Endothelial cell of hepatic sinusoid (primary cell): Measurements from ENCODE around the gene ETS1.

Source experiments
- in situ Hi-C: cut with HindIII; loops from 2 replicates; pipeline ENCODE4 v1.10.0; 2017; ENCODE audit warnings: low sequenced_read_pairs

The ETS1 gene

GRCh38 chr11:128548649-128549255 lies 38.6 kb downstream of the ETS1 start:
- in situ Hi-C loops = no loop called here

DNA sequence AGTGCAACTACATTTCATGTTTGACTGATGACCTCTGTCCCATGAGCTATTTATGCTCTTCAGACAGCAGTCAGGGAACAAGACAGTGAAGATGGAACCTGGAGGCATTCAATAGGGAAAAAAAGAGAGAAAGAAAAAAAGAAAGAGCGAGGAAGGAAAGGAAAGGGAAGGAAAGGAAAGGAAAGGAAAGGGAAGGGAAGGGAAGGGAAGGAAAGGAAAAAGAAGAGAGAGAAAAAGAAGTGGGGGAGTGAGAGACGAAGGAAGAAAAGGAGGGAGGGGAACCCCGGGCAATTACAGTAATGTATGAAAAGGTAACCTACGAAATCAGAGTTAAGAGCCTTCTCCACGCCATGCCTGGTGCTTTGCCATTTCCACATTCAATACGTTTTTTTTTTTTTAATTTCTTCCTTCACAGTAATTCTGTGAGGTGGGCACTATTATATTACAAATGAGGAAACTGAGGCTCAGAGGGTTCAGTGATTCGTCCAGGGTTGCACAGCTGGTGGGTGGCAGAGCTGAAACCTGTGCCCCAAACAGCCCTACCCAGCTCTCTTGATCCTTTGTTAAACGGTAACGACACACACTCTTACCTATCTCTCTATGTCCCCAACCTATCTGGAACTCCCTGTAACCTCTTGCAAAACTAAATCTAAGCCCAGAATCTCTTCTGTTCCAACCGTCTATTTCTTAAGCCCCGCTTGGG lies 39.3 kb downstream of the ETS1 start:
- in situ Hi-C loops = no loop called here

DNA sequence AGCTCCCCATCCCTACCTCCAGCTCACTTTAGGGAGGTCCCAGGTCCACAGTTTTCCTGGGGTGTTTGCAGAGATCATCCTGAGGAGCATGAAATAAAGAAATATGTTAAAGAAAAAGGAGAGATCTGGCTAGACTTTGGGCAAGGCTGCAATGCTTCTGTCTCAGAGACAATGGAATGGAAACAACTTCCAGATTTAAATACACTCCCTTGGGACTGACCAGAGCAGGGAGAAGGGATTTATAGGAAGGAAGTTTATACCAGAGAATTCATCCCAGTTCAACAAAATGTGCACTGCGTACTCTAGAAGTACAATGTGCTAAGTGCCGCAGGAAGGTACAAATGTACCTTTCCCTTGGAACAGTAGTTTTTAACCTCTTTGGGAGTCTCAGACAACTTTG lies 40.4 kb downstream of the ETS1 start:
- in situ Hi-C loops = no loop called here

DNA sequence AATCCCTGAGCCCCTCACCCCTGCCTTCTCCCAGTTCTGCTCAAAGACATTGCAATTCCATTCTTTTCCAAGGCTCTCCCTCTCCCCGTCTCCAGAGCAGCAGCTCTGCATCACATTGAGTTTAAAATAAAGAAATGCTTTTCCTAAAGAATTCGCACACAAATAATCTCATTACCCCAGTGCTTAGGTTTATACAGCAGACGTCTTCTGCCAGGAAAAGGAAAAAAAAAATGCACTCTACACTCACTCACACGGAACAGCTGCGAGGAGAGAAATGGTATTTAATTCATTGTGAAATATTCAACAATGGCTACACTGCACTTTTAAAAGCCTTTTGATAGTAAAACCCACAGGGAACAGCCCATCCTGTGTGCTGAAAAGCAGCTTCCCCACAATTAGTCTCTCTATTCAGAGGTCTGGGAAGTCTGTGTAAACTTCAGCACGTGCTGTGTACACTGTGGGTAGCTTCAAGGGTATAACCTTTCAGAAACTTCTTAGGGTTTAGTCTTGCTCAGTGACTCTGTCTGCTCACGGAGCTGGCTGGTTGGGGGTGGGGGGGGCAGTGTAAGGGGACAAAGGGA lies 42.8 kb downstream of the ETS1 start:
- in situ Hi-C loops = no loop called here

GRCh38 chr11:128540469-128540868 lies 46.9 kb downstream of the ETS1 start:
- in situ Hi-C loops = no loop called here

DNA sequence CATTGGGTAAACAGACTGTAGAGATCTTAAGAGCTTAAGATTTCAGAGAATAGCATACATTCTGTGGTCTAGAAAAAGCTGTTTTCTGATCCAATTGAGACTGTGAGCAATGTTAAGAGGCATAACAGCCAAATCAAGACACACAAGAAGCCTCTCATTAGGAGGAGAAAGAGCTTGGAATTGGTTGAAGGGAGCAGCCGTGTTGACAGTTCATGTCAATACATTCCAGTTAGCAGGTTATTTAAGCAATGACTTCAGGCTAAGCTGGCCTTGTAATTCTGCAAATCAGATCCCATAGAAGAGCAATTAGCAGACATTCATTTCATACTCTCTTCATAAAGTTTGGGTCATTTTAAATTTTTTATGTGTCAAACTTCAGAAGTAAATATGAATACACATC lies 50.9 kb downstream of the ETS1 start:
- in situ Hi-C loops = no loop called here

DNA sequence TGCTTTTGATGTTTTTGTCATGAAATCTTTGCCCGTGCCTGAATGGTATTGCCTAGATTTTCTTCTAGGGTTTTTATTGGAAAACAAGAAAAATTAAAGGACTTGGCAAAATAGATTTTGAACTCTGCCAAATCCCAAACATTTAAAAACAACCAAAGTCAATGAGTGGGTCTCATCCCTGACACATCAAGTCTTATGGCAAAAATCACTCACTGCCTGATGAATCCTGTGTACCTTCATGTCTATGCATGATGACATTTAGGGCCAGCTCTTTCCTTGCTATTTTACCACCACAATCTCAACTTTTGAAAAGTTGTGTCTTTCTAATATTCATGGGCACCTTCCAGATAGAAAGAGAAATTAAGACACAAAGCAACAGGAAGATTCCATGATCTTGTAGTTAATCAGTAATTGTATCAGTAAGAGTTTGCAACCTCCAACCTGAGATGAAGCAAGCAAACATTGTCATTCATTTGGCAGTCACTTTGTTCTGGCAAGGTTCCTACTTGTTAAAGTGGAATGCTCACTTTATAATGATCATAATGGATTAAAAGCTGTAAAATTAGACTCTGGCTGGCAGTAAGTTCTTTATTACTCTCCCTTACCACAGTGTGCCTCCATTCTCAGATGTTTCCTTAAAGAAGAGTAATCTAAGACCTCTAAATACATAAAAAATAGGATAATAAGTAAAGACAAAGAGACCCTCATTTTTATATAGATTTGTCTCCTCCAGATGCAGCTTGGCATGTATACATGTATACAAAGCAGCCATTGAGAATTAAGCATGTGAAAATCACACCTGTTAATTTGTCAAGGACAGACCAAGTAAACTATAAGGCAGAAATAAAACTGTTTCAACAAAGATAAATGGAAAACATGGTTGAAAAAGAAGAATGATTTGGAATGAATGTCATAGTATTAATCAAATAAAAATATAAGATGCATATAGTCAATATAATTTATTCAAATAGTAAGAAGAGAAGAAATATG lies 51.6 kb downstream of the ETS1 start:
- in situ Hi-C loops = no loop called here

DNA sequence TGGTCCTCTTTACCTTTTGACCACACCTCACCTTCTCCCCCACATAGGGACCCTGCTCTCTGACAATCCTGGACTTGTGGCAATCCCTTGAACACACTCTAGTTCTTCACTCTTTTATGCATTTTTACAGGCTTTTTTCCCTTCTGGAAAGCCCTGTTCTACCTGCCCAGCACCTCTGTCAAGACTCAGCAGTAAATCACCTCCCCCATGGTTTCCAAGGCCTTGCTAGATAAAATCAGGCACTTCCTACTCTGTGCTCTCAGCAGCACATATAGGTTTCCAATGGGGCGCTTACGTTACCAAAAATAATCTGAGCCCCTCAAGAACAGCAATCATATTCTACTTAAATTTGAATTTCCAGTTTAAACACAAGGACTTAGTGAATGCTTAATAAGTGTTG lies 53.9 kb downstream of the ETS1 start:
- in situ Hi-C loops = no loop called here

DNA sequence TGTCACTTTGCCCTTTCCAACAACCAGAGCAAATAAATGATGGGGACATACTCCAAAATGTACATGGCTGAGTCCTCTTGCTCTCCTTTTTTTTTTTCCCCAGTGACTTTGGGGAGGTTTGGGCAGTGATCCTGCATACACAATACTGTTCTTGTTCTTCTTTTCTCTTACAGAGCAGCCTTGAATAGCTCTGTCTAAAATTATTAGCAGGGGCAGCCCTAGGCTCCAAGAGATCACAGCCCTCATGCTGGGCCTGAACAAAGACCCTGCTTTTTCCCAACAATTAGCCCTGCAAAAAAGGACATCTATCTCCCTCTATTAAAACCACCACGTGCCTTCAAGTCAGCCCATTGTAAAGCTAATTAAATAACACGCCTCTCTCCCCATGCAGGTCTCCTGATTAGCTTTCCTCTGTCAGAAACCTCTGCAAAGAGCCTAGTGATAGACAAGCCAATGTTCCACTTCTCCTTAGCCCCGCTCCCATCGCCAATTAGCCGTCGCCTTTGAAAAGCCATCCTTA lies 54.7 kb downstream of the ETS1 start:
- in situ Hi-C loops = no loop called here

DNA sequence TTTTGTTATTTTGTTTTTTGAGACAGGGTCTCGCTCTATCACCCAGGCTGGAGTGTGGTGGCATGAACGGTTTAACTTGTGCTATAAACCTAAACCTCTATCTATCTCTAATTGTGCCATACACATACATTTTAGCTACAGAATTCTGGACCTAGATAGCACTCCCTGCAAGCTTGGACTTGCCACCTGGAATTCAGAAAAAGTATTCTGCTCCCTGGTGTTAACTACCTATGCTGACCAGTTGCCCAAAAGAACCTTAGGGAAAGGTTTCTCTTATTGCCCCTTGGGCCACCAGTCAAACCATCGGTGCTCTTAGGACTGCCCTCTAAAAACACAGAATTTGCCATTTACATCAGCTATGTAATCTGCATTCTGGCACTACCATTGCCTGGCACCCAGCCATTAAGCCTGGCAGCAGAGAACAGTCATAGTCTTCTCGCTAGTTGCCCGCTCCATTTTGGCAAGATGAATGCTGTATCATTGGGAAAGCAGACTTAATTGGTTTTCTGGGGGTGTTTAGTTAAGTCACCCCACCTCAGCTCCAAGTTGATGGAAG lies 55.3 kb downstream of the ETS1 start:
- in situ Hi-C loops = no loop called here

GRCh38 chr11:128531588-128531987 lies 55.8 kb downstream of the ETS1 start:
- in situ Hi-C loops = no loop called here

GRCh38 chr11:128530118-128531074 lies 57.0 kb downstream of the ETS1 start:
- in situ Hi-C loops = no loop called here

GRCh38 chr11:128528294-128528693 lies 59.1 kb downstream of the ETS1 start:
- in situ Hi-C loops = loop anchor here (10.0 kb wide), 1 partner anchor 97 kb away; no protein-coding TSS in a partner anchor

DNA sequence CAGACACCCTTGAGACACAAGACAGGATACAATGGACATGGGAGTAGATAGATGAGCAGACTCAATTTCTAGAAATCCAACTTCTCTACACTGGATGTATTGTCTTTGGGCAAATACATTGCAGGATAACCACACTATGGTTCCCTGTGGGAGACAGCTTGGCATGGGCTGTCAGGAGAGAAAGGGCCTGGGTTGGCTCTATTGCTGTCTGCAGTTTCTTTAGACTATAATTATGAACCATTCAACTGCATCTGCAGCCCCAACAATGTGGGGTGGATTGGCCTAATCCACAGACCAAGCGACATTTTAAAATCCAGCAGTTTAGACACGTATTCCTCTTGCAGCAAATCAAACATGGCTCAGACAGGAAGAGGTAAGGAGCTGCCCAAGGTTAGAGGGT lies 60.3 kb downstream of the ETS1 start:
- in situ Hi-C loops = loop anchor here (10.0 kb wide), 1 partner anchor 98 kb away; no protein-coding TSS in a partner anchor

DNA sequence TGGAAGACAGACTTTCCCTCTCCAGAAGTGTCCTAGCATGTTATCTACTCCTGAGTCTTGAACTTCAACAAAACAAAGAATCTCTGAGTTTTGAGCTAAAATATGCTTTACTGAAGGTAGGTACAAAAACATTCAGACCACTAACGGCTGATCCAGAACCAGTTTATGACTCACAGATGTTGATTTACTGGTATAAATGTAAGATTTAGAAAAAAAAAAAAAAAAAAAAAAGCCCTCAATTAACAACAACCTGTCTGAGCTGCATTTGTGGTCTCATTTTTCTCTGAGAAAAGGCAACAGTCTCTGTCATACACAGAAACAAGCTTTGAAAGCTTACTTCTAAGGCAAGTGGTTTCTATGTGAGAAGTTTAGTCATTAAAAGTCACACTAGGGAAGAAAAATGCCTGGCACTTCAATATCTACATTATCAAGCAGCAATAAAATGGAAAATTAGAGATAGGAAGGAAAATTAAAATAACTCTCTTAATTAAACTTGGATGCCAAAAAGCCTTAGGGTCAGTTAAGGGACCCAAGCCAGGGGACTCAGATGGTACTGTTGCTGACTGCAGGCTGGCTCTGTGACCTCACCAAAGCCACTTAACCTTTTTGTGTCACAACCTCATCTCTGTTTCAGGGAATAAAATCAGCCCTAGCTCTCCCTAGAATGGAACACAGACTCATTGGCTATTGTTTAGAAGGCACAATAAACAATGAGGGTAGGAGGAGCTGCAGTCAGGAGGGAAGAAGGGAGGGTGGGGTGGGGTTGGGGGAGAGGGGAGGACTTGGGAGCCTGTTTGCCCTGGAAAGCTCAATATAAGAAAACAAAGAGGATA lies 61.7 kb downstream of the ETS1 start:
- in situ Hi-C loops = loop anchor here (10.0 kb wide), 1 partner anchor 99 kb away; no protein-coding TSS in a partner anchor

DNA sequence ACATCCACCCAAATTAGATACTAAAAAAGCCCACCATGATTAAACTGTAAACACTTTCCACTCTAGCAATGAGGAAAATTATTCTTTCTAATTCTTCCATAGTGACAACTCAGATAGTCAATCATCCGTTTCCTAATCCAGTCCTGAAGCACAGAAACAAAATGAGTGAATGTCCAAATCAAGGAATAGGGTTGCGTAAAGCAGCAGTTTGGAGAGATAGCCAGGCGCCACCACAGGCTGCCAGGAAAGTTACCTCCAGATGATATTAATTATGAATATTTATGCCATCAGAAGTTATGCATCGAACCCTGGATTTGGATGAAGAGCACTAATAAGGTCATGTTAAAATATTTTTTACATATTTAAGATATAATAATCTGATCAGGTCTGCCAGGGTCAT lies 63.2 kb downstream of the ETS1 start:
- in situ Hi-C loops = loop anchor here (5.0 to 10.0 kb wide), 2 partner anchors 53 to 101 kb away; no protein-coding TSS in a partner anchor

GRCh38 chr11:128523641-128524040 lies 63.7 kb downstream of the ETS1 start:
- in situ Hi-C loops = loop anchor here (5.0 to 10.0 kb wide), 2 partner anchors 54 to 101 kb away; no protein-coding TSS in a partner anchor

GRCh38 chr11:128522943-128523518 lies 64.3 kb downstream of the ETS1 start:
- in situ Hi-C loops = loop anchor here (5.0 to 10.0 kb wide), 2 partner anchors 54 to 102 kb away; no protein-coding TSS in a partner anchor
